ENCODE measurements around the gene GALNT2.

The GALNT2 gene

DNA sequence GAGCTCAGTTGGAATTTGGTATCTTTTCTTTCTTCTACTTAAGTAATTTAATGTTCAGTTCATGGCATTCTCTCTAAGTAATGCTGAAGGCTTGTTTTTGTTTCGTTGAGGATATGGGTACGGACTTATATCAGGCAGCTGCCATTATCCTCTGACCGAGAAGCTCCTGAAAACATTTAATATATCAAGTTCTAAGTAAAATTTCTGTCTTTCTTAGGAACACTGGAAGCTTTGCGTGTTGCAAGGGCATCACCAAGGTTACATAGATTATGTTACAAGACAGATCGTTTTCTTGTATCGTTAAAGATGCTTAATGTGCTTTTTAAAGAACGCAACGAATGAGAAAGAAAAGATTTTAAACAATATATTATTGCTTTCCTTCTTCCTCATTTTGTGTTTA is 1.0 kb upstream of the GALNT2 start:
- Histone ChIP-seq H3K27me3 (replicated peaks; ENCODE audit: control insufficient read depth, insufficient read depth, low read length) (no peaks in the 10 kb centered on the region), H3K36me3 (ENCODE audit: control insufficient read depth, insufficient read depth, low read length, severe bottlenecking) (no peaks in the 10 kb centered on the region), H3K4me1 (ENCODE audit: control insufficient read depth, insufficient read depth, low read length) (peaks cover 23% of the 10 kb centered on the region), H3K9me3 (ENCODE audit: control insufficient read depth, low read length) (peaks cover 3% of the 10 kb centered on the region), H3K4me3 (ENCODE audit: low read length) (peak overlapping the region; percentile 85), H3K9ac (ENCODE audit: low read length) (peak overlapping the region; percentile 84)
- DNase-seq (ENCODE audit: low read depth), result peak; percentile 36

GRCh38 chr1:230067419-230067870 is 407 bp downstream of the GALNT2 start:
- Histone ChIP-seq H3K9me3 (ENCODE audit: control insufficient read depth, low read length) (no peaks in the 10 kb centered on the region), H3K4me1 (ENCODE audit: control insufficient read depth, insufficient read depth, low read length) (peaks cover 27% of the 10 kb centered on the region), H3K36me3 (ENCODE audit: control insufficient read depth, insufficient read depth, low read length, severe bottlenecking) (no peaks in the 10 kb centered on the region), H3K4me3 (ENCODE audit: low read length) (peak overlapping the region; percentile 95), H3K9ac (ENCODE audit: low read length) (peak overlapping the region; percentile 97), H3K27me3 (replicated peaks; ENCODE audit: control insufficient read depth, insufficient read depth, low read length) (no peaks in the 10 kb centered on the region)
- peak; percentile 76 for DNase-seq (ENCODE audit: low read depth)

DNA sequence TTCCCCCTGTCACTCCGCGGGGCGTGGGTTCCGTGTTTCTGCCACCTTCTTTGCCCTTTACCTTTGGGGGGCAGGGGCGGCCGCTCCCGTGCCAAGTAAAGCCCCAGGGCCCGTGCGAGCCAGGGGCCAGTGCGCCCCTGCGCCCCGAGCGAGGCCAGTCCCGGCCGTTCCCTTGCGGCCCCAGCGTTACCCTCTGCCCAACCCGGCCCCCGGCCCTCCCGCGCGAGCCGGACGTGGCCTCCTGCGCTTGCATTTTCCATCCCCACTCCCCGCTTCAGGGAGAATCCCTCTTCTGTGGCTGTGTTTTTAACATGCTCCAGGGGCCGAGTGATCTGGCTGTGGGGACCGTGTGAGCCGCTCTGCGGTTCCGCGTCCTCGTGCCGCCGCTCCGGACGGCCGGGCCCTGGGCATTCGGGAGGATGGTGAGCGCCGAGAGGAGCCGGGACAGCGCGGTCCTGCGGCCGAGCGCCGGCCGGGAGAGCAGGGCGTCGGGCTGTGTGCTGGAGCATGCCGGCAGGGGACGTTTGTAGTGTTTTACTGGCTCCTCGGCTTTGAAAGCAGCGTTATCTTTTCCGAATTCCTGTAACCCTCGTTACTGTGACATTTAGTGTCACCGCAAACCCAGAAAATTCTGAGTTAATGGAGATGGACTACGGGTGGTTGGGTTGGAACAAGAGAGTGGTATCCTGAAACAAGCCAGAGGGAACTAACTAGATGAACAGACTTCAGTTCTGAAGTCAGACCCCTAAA is 1.0 kb downstream of the GALNT2 start:
- DNase-seq (ENCODE audit: low read depth), result peak; percentile 72
- Histone ChIP-seq H3K36me3 (ENCODE audit: control insufficient read depth, insufficient read depth, low read length, severe bottlenecking) (no peaks in the 10 kb centered on the region), H3K27me3 (replicated peaks; ENCODE audit: control insufficient read depth, insufficient read depth, low read length) (no peaks in the 10 kb centered on the region), H3K4me1 (ENCODE audit: control insufficient read depth, insufficient read depth, low read length) (peaks cover 27% of the 10 kb centered on the region), H3K4me3 (ENCODE audit: low read length) (peak overlapping the region; percentile 95), H3K9me3 (ENCODE audit: control insufficient read depth, low read length) (no peaks in the 10 kb centered on the region), H3K9ac (ENCODE audit: low read length) (peak overlapping the region; percentile 97)

DNA sequence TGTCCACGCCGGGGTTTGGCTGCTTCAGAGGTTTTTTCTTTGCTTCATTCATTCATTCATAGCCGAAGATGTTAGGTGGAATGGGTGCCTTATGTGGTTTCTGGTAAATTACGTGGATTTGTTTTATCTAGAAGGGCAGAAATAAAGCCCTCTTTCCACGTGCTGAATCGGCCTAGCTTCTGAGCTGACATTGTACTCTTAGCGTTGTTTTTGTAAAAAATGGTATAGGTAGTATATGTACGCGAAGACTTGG is 1.5 kb downstream of the GALNT2 start:
- DNase-seq (ENCODE audit: low read depth), result peak; percentile 49
- H3K4me1 ChIP-seq (ENCODE audit: control insufficient read depth, insufficient read depth, low read length), result peaks cover 32% of the 10 kb centered on the region
- peak overlapping the region; percentile 95 for H3K4me3 ChIP-seq (ENCODE audit: low read length)
- H3K9me3 ChIP-seq (ENCODE audit: control insufficient read depth, low read length), result no peaks in the 10 kb centered on the region
- no peaks in the 10 kb centered on the region for H3K36me3 ChIP-seq (ENCODE audit: control insufficient read depth, insufficient read depth, low read length, severe bottlenecking)
- peak overlapping the region; percentile 97 for H3K9ac ChIP-seq (ENCODE audit: low read length)
- no peaks in the 10 kb centered on the region for H3K27me3 ChIP-seq (replicated peaks; ENCODE audit: control insufficient read depth, insufficient read depth, low read length)

DNA sequence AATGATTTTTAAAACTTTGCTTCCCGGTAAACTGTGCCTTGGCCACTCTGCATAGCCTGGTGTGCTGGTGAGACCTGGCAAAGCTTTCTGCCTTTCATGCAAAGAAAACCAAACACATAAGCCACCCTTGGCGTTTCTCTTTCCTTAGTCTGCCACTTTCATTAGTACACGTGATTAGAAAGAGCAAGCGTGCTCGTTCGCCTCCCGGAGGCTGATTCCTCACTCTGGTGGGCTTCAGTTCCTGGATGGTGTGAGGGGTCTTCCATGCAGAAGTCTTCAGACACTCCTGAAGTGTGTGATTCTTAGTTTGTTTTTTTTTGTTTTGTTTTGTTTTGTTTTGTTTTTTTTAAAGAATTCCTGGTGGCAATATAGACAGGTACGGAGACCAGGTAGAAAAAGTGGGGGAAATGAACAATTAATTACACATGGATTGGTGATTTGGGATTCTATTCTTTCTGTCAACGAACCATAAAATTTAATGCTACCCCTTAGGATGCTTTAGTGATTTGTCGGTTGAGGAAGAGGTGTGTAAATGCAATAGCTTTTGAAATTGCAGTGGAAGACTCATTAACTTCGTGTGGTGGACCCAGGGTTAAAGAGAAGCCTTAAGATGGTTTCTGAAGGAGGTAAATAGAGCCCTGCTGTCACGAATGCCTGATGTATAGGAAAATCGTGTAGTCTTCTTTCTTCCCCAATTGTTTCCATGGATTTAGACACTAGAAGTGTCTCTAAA is 2.1 kb downstream of the GALNT2 start:
- Histone ChIP-seq H3K36me3 (ENCODE audit: control insufficient read depth, insufficient read depth, low read length, severe bottlenecking) (no peaks in the 10 kb centered on the region), H3K4me1 (ENCODE audit: control insufficient read depth, insufficient read depth, low read length) (peaks cover 38% of the 10 kb centered on the region), H3K9me3 (ENCODE audit: control insufficient read depth, low read length) (no peaks in the 10 kb centered on the region), H3K27me3 (replicated peaks; ENCODE audit: control insufficient read depth, insufficient read depth, low read length) (no peaks in the 10 kb centered on the region), H3K9ac (ENCODE audit: low read length) (peak overlapping the region; percentile 97), H3K4me3 (ENCODE audit: low read length) (peak overlapping the region; percentile 95)
- DNase-seq (ENCODE audit: low read depth), result no peak

DNA sequence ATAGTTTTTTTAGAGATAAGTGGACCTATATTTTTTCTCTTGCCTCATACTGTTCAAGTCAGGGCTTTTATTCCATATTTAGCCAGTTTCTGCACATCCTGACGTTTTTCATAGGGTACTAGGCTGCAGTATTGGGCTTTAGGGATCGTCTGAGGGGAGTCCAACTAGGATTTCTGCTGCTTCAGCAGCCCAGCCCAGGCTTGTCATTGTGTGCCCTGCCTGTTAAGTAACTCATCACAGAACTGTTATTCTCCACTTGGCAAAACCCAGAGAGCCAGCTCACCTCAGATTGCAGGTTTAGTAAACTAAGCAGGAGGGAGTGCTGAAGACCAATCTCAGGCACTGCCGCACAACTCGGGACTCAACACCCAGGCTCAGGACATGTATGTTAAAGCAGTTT is 2.8 kb downstream of the GALNT2 start:
- no peaks in the 10 kb centered on the region for H3K27me3 ChIP-seq (replicated peaks; ENCODE audit: control insufficient read depth, insufficient read depth, low read length)
- H3K9ac ChIP-seq (ENCODE audit: low read length), result peak overlapping the region; percentile 97
- no peaks in the 10 kb centered on the region for H3K9me3 ChIP-seq (ENCODE audit: control insufficient read depth, low read length)
- no peaks in the 10 kb centered on the region for H3K36me3 ChIP-seq (ENCODE audit: control insufficient read depth, insufficient read depth, low read length, severe bottlenecking)
- no peak for DNase-seq (ENCODE audit: low read depth)
- peak overlapping the region; percentile 95 for H3K4me3 ChIP-seq (ENCODE audit: low read length)
- peaks cover 45% of the 10 kb centered on the region for H3K4me1 ChIP-seq (ENCODE audit: control insufficient read depth, insufficient read depth, low read length)

- no peaks in the 10 kb centered on the region for H3K36me3 ChIP-seq (ENCODE audit: control insufficient read depth, insufficient read depth, low read length, severe bottlenecking)
- no peak overlapping the region for H3K9ac ChIP-seq (ENCODE audit: low read length)
- H3K27me3 ChIP-seq (replicated peaks; ENCODE audit: control insufficient read depth, insufficient read depth, low read length), result no peaks in the 10 kb centered on the region
- DNase-seq (ENCODE audit: low read depth), result no peak
- peaks cover 45% of the 10 kb centered on the region for H3K4me1 ChIP-seq (ENCODE audit: control insufficient read depth, insufficient read depth, low read length)
- no peaks in the 10 kb centered on the region for H3K9me3 ChIP-seq (ENCODE audit: control insufficient read depth, low read length)
- H3K4me3 ChIP-seq (ENCODE audit: low read length), result no peak overlapping the region
Measured at GRCh38 chr1:230070321-230071208, 3.5 kb downstream of the GALNT2 start.

DNA sequence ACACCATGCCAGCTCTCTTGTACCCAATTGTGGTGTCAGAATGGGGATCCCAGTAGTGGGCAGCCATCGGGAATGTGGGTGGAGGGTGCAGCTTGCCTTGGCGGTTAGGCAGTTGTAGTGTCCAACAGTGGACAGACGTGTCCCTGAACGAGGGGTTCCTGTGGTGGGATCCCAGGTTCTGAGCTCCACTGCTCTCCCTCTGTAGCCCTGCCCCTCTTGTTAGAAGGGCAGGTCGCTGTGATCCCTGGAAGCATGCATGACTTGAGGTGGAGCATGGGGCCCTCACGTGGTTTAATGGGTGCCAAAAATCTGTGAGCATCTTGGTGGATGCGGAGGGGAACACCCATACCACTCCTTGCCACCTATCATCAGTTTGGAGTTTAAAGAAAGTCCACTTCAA is 4.3 kb downstream of the GALNT2 start:
- Histone ChIP-seq H3K9ac (ENCODE audit: low read length) (no peak overlapping the region), H3K4me1 (ENCODE audit: control insufficient read depth, insufficient read depth, low read length) (peaks cover 42% of the 10 kb centered on the region), H3K27me3 (replicated peaks; ENCODE audit: control insufficient read depth, insufficient read depth, low read length) (no peaks in the 10 kb centered on the region), H3K4me3 (ENCODE audit: low read length) (no peak overlapping the region), H3K9me3 (ENCODE audit: control insufficient read depth, low read length) (no peaks in the 10 kb centered on the region), H3K36me3 (ENCODE audit: control insufficient read depth, insufficient read depth, low read length, severe bottlenecking) (peaks cover 2% of the 10 kb centered on the region)
- no peak for DNase-seq (ENCODE audit: low read depth)

- Histone ChIP-seq H3K9ac (ENCODE audit: low read length) (no peak overlapping the region), H3K4me3 (ENCODE audit: low read length) (no peak overlapping the region), H3K36me3 (ENCODE audit: control insufficient read depth, insufficient read depth, low read length, severe bottlenecking) (peaks cover 4% of the 10 kb centered on the region), H3K27me3 (replicated peaks; ENCODE audit: control insufficient read depth, insufficient read depth, low read length) (no peaks in the 10 kb centered on the region), H3K4me1 (ENCODE audit: control insufficient read depth, insufficient read depth, low read length) (peaks cover 44% of the 10 kb centered on the region), H3K9me3 (ENCODE audit: control insufficient read depth, low read length) (no peaks in the 10 kb centered on the region)
- no peak for DNase-seq (ENCODE audit: low read depth)
Measured at GRCh38 chr1:230072296-230072695, 5.3 kb downstream of the GALNT2 start.

DNA sequence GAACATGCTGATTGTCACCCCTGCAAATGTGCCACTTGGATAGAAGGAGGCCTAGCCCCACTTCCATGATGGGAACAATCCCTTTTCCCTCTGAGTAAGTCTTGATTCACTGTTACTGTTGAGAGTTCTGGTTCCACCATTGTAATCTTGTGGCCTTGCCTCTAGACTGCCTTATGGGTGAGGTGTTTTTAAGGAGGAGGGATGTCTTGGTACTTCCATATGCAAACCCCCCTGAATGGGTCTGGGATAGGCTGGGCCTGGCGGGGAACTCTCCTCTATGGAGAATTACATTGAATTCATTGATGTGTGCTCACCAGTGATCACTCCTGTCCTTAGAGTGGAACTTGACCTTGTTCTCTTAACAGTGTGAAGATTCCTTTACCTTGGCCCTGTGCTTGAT is 5.8 kb downstream of the GALNT2 start:
- no peaks in the 10 kb centered on the region for H3K9me3 ChIP-seq (ENCODE audit: control insufficient read depth, low read length)
- no peak overlapping the region for H3K4me3 ChIP-seq (ENCODE audit: low read length)
- peaks cover 49% of the 10 kb centered on the region for H3K4me1 ChIP-seq (ENCODE audit: control insufficient read depth, insufficient read depth, low read length)
- DNase-seq (ENCODE audit: low read depth), result no peak
- H3K27me3 ChIP-seq (replicated peaks; ENCODE audit: control insufficient read depth, insufficient read depth, low read length), result no peaks in the 10 kb centered on the region
- H3K9ac ChIP-seq (ENCODE audit: low read length), result no peak overlapping the region
- H3K36me3 ChIP-seq (ENCODE audit: control insufficient read depth, insufficient read depth, low read length, severe bottlenecking), result peaks cover 4% of the 10 kb centered on the region
